GM23248 (cell line): ENCODE data around the gene POU2AF2.

Experiments
- EZH2 ChIP-seq: fragments of 200-600 bp; sonication (generic); IDR thresholded peaks from 2 replicates; pipeline ENCODE4 v1.6.1; 2018; ENCODE audit warnings: antibody characterized with exemption, mild to moderate bottlenecking; ENCODE audit not compliant: insufficient read depth, poor library complexity, severe bottlenecking
- EZH2phosphoT487 ChIP-seq: fragments of 200-600 bp; sonication (generic); IDR thresholded peaks from 2 replicates; pipeline ENCODE4 v1.6.1; 2018; ENCODE audit warnings: antibody characterized with exemption, moderate library complexity, mild to moderate bottlenecking, low read depth; ENCODE audit not compliant: insufficient read depth

GRCh38 chr11:111291764-111292163 is 46.2 kb downstream of the POU2AF2 start:
- TF ChIP-seq EZH2 (no peak), EZH2phosphoT487 (no peak)
